ENCODE results near the gene SLC25A21.
"Not testable (repeated sequence)": the region's sequence is repeated elsewhere in the genome, so short reads cannot be mapped to it uniquely, and the experiment has no call there.

Gene SLC25A21

DNA sequence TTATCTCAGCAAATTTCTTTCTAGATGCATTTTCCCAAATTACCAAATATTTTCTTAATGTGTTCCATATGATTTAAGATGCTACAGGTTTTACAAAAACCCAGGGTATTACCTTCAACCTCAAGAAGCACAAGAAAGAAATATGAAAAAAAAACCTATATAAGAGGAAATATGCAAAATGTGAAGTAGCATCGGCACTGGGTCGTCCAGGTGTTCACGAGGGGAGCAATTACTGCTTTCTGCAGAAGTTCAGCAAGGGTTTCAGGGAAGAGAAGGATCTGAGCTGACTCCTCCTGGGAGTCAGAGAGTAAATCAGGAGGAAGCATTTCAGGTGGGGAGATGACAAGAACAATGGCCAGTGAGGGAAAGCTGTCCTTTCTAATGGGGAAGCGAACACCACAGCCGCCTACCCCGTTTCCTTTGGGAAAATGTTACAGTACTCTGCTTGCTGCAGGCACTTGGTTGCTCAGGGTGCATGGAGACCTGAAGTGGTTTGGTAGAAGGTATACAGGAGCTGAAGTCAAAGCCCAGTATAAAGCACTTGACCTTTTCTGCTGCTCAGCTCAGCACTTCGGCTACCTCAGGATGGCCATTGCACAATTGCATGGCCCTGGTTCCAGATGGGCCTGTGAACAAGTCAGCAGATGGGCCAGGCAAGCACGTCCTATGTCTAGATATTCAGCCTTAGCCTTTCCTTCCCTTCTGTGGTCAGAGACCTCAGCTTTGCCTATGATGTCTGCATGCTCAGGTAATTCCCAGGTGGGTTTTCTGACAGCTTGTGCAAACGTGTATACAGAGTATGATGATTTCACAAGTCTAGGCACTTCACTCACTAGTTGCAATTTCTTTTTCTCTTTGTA is 355.1 kb downstream of the SLC25A21 start:
- no peaks in the 10 kb centered on the region for H3K9me3 ChIP-seq (ENCODE audit: low read depth, low read length)

DNA sequence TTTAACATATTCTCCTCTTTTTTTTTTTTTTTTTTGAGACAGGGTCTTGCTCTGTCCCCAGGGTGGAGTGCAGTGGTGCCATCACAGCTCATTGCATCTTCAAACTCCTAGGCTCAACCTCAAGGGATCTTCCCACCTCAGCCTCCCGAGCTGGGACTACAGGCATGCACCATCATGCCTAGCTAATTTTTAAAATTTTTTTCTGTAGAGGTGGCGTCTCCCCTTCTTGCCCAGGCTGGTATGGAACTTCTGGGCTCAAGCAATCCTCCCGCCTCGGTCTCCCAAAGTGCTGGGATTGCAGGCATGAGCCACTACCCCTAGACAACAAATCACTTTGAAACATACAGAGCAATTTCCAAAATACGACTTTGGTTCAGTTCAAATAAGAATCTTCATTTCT is 355.9 kb downstream of the SLC25A21 start:
- DNase-seq (ENCODE audit: low read depth, low spot score) = no peak
- no peak overlapping the region for H3K9ac ChIP-seq (ENCODE audit: insufficient read length)
- no peaks in the 10 kb centered on the region for H3K36me3 ChIP-seq (ENCODE audit: insufficient read depth, low read length)
- TF ChIP-seq POLR2AphosphoS5 (IDR thresholded peaks at IDR 0.05; ENCODE audit: borderline replicate concordance, low read depth, low read length) (no peak), FOXP2 (optimal IDR thresholded peaks at IDR 0.05; ENCODE audit: control extremely low read depth, extremely low read length, insufficient read depth) (no peak), EZH2 (IDR thresholded peaks at IDR 0.05) (no peak)
- H3K9me3 ChIP-seq (ENCODE audit: low read depth, low read length) = no peaks in the 10 kb centered on the region
- H3K4me3 ChIP-seq = no peak overlapping the region
- H3K27ac ChIP-seq = no peak overlapping the region

More for the DNA sequence above, 355.1 kb downstream of the SLC25A21 start:
- no peaks in the 10 kb centered on the region for H3K36me3 ChIP-seq (ENCODE audit: insufficient read depth, low read length)
- no peak overlapping the region for H3K9ac ChIP-seq (ENCODE audit: insufficient read length)
- H3K4me3 ChIP-seq = no peak overlapping the region
- DNase-seq (ENCODE audit: low read depth, low spot score) = no peak
- no peak for TF ChIP-seq POLR2AphosphoS5 (IDR thresholded peaks at IDR 0.05; ENCODE audit: borderline replicate concordance, low read depth, low read length)
- TF ChIP-seq EZH2 (IDR thresholded peaks at IDR 0.05) = no peak
- no peak for TF ChIP-seq FOXP2 (optimal IDR thresholded peaks at IDR 0.05; ENCODE audit: control extremely low read depth, extremely low read length, insufficient read depth)
- H3K27ac ChIP-seq = no peak overlapping the region

DNA sequence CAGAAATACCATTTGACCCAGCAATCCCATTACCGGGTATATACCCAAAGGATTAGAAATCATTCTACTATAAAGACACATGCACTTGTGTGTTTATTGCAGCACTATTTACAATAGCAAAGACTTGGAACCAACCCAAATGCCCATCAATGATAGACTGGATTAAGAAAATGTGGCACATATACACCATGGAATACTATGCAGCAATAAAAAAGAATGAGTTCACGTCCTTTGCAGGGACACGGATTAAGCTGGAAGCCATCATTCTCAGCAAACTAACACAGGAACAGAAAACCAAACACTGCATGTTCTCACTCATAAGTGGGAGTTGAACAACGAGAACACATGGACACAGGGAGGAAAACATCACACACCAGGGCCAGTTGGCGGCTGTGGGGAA is 357.6 kb downstream of the SLC25A21 start:
- not testable (repeated sequence) for H3K27ac ChIP-seq

DNA sequence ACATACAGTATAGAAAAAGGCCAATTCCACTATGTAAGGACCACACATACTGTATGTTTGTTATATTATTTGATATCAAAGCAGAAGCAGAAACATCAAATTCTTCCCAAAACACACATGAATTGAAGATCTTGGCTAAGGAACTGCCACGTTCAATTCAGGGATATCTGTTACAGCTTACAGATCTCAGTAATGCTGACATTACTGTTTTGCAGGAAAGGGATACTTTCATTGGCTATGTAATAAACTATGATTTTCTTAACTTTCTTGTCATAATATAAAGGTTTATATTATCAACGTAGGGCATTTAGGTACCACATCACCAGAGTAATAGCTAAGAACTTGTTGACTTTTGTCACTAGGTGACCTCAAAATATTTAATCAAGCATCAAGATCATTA is 362.2 kb downstream of the SLC25A21 start:
- H3K27ac ChIP-seq = no peak overlapping the region
- H3K4me3 ChIP-seq = no peak overlapping the region
- DNase-seq (ENCODE audit: low read depth, low spot score) = no peak
- H3K9ac ChIP-seq (ENCODE audit: insufficient read length) = no peak overlapping the region
- H3K9me3 ChIP-seq (ENCODE audit: low read depth, low read length) = no peaks in the 10 kb centered on the region
- no peaks in the 10 kb centered on the region for H3K36me3 ChIP-seq (ENCODE audit: insufficient read depth, low read length)
- TF ChIP-seq FOXP2 (optimal IDR thresholded peaks at IDR 0.05; ENCODE audit: control extremely low read depth, extremely low read length, insufficient read depth) (no peak), EZH2 (IDR thresholded peaks at IDR 0.05) (no peak), POLR2AphosphoS5 (IDR thresholded peaks at IDR 0.05; ENCODE audit: borderline replicate concordance, low read depth, low read length) (no peak)

More for the DNA sequence above, 357.6 kb downstream of the SLC25A21 start:
- not testable (repeated sequence) for H3K9ac ChIP-seq (ENCODE audit: insufficient read length); H3K36me3 ChIP-seq (ENCODE audit: insufficient read depth, low read length); H3K9me3 ChIP-seq (ENCODE audit: low read depth, low read length); H3K4me3 ChIP-seq; DNase-seq (ENCODE audit: low read depth, low spot score)

DNA sequence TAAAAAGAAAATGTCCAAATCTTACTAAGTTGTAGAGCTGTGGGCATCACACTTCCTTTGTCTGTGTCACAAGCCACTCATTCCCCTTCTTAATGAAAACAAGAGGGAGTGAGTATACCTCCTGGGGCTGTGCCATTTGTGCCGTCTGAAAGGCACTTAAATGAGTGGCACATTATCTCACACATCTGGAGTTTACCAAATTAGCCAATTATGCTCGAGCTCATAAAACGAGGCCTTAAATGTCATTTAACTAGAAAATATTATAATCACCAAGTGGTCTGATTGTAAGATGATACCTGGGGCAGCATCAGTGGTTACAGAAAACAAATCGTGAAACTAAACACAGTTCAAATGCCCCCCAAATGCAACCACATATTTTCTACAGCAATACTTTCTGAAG is 364.7 kb downstream of the SLC25A21 start:
- no peaks in the 10 kb centered on the region for H3K9me3 ChIP-seq (ENCODE audit: low read depth, low read length)
- no peak for DNase-seq (ENCODE audit: low read depth, low spot score)
- H3K27ac ChIP-seq = no peak overlapping the region
- no peak overlapping the region for H3K9ac ChIP-seq (ENCODE audit: insufficient read length)
- TF ChIP-seq FOXP2 (optimal IDR thresholded peaks at IDR 0.05; ENCODE audit: control extremely low read depth, extremely low read length, insufficient read depth) = no peak
- TF ChIP-seq POLR2AphosphoS5 (IDR thresholded peaks at IDR 0.05; ENCODE audit: borderline replicate concordance, low read depth, low read length) = no peak; the same call in 1 of the 2 replicates
- TF ChIP-seq EZH2 (IDR thresholded peaks at IDR 0.05) = no peak
- no peaks in the 10 kb centered on the region for H3K36me3 ChIP-seq (ENCODE audit: insufficient read depth, low read length)
- no peak overlapping the region for H3K4me3 ChIP-seq

DNA sequence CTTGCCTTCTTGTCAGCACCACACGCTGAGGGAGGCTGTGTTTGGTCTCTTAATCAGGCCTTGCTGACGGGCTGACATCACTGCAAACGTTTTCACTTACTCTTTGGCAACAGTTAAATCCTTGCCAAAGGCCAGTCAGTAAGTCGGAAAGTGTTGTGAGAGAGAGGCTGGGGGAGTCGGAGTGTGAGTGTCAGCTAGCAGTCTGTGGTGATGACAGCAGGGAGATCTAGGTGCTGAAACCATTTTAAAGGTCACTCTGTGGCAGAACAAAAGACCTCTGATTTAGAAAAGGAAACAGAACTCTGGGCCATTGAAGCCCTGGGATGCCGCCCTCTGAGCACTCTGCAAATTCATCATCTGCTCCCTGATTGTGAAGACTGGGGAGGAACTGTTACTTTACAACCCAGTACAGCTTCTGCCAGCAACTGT is 367.3 kb downstream of the SLC25A21 start:
- DNase-seq (ENCODE audit: low read depth, low spot score) = no peak
- Histone ChIP-seq H3K4me3 (no peak overlapping the region), H3K9me3 (ENCODE audit: low read depth, low read length) (no peaks in the 10 kb centered on the region), H3K9ac (ENCODE audit: insufficient read length) (no peak overlapping the region), H3K27ac (no peak overlapping the region), H3K36me3 (ENCODE audit: insufficient read depth, low read length) (no peaks in the 10 kb centered on the region)
- TF ChIP-seq POLR2AphosphoS5 (IDR thresholded peaks at IDR 0.05; ENCODE audit: borderline replicate concordance, low read depth, low read length) (no peak), FOXP2 (optimal IDR thresholded peaks at IDR 0.05; ENCODE audit: control extremely low read depth, extremely low read length, insufficient read depth) (no peak), EZH2 (IDR thresholded peaks at IDR 0.05) (no peak)

DNA sequence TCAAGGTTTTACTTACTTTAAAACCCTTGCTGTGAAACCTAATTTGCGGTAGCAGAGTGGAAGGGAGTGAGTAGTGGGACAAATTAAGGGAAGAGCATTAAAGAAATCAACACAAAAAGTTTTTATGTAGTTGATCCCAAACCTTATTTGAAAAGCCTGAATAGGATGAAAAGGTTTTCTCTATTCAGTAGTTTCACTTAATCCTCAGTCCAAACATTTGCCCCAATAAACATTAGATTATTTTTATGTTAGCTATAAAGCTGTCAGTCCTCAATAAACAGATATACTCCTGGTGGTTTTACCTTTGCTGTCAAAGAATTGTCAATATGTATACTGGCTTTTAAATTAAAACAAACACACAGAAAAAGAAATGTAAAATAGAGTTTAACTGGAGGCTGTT is 374.8 kb downstream of the SLC25A21 start:
- TF ChIP-seq POLR2AphosphoS5 (IDR thresholded peaks at IDR 0.05; ENCODE audit: borderline replicate concordance, low read depth, low read length) = no peak
- no peak for TF ChIP-seq EZH2 (IDR thresholded peaks at IDR 0.05)
- TF ChIP-seq FOXP2 (optimal IDR thresholded peaks at IDR 0.05; ENCODE audit: control extremely low read depth, extremely low read length, insufficient read depth) = no peak
- Histone ChIP-seq H3K9ac (ENCODE audit: insufficient read length) (no peak overlapping the region), H3K9me3 (ENCODE audit: low read depth, low read length) (no peaks in the 10 kb centered on the region), H3K27ac (no peak overlapping the region), H3K36me3 (ENCODE audit: insufficient read depth, low read length) (no peaks in the 10 kb centered on the region), H3K4me3 (no peak overlapping the region)
- no peak for DNase-seq (ENCODE audit: low read depth, low spot score)

DNA sequence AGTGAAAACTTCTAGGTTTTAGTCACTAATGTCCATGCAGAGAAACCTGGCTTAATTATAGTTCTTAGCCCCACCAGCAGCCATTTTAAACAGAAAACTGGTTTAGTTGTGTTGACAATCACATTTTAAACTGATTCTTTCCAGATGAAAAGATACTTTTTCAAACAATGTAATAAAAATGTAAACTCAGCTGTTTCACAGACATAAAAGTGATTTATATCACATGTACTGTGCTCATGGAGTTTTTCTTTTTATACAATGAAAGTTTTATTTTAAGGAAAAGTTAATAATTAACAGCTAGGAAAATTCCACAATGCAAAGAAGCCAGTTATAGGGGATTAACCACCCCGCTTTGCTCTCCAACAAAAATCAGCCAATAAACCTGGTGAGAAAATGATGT is 381.0 kb downstream of the SLC25A21 start:
- H3K9me3 ChIP-seq (ENCODE audit: low read depth, low read length) = no peaks in the 10 kb centered on the region
- peak overlapping the region; percentile 4 for H3K9ac ChIP-seq (ENCODE audit: insufficient read length)
- TF ChIP-seq POLR2AphosphoS5 (IDR thresholded peaks at IDR 0.05; ENCODE audit: borderline replicate concordance, low read depth, low read length) (no peak), EZH2 (IDR thresholded peaks at IDR 0.05) (no peak), FOXP2 (optimal IDR thresholded peaks at IDR 0.05; ENCODE audit: control extremely low read depth, extremely low read length, insufficient read depth) (no peak)
- no peak for DNase-seq (ENCODE audit: low read depth, low spot score)
- H3K36me3 ChIP-seq (ENCODE audit: insufficient read depth, low read length) = no peaks in the 10 kb centered on the region
- H3K4me3 ChIP-seq = peak overlapping the region; percentile 23; the same call in 1 of the 2 replicates
- H3K27ac ChIP-seq = peak overlapping the region; percentile 39

DNA sequence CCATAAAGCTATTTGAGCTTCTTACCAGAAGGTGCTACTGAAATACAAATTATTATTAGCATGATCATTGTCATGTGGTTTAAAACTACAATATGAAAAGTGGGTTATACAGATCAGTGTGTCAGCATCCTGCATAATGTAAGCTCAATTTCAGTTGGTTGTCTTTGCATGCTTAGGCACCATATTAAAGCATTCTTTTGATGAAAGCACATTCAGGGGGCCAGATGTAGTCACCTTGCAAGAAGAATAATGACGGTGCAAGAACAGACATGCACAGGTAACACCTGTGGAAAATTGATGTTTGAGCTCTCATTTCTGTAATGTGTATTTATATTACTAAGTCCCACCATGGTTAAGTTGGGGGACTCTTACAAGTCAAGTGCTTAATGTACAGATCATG is 386.9 kb downstream of the SLC25A21 start:
- H3K9ac ChIP-seq (ENCODE audit: insufficient read length) = no peak overlapping the region
- no peaks in the 10 kb centered on the region for H3K36me3 ChIP-seq (ENCODE audit: insufficient read depth, low read length)
- no peak overlapping the region for H3K27ac ChIP-seq
- H3K9me3 ChIP-seq (ENCODE audit: low read depth, low read length) = no peaks in the 10 kb centered on the region
- H3K4me3 ChIP-seq = no peak overlapping the region
- no peak for DNase-seq (ENCODE audit: low read depth, low spot score)
- TF ChIP-seq FOXP2 (optimal IDR thresholded peaks at IDR 0.05; ENCODE audit: control extremely low read depth, extremely low read length, insufficient read depth) = no peak
- no peak for TF ChIP-seq EZH2 (IDR thresholded peaks at IDR 0.05)
- no peak for TF ChIP-seq POLR2AphosphoS5 (IDR thresholded peaks at IDR 0.05; ENCODE audit: borderline replicate concordance, low read depth, low read length)

Measured in SK-N-MC (cell line).